Panc1 (cell line): ENCODE data around the gene FRK. TPM values are rescaled to one million over a fixed set of nuclear protein-coding genes. Genes with fewer than 3 reads are reported as not detected.
A peak's percentile ranks its signal among the peaks of the same experiment; 100 is the strongest.

Experiments
- ATAC-seq: fragments of 200-7000 bp; cut with Tn5 transposase; 2 replicates; pipeline ENCODE4 v1.9.1; 2020; ENCODE audit warnings: mild to moderate bottlenecking, moderate library complexity
- BruUV-seq: library from RNA; stranded (reverse); fragments of 400-500 nt; replicated peaks from 2 replicates; lab custom pipeline; 2021; lab: Mats Ljungman, UMichigan
- CTCF ChIA-PET: fragments of 300-600 bp; sonication (Branson Sonifier 250); formaldehyde crosslinking; loops from one replicate; lab custom pipeline; 2022; ENCODE audit warnings: antibody characterized with exemption; lab: Charles Lee
- POLR2A ChIA-PET: fragments of 300-600 bp; sonication (Branson Sonifier 250); formaldehyde crosslinking; loops from one replicate; lab custom pipeline; 2022; ENCODE audit warnings: antibody characterized with exemption; lab: Charles Lee
- DNase-seq: peaks from one replicate; pipeline ENCODE4 v3.0.0-alpha.2; 2010; ENCODE audit warnings: low read depth, low spot score
- H3K27ac ChIP-seq: 2 replicates; pipeline ENCODE4 v1.5.1; 2011; ENCODE audit warnings: mild to moderate bottlenecking, low read length, inconsistent platforms
- H3K27me3 ChIP-seq: fragments of 200-500 bp; sonication (Bioruptor generic); 2 replicates; pipeline ENCODE4 v1.6.0; 2014; ENCODE audit warnings: low read length, inconsistent platforms; ENCODE audit not compliant: control insufficient read depth, insufficient read depth
- H3K36me3 ChIP-seq: fragments of 200-500 bp; sonication (Bioruptor generic); 2 replicates; pipeline ENCODE4 v1.5.1; 2014; ENCODE audit warnings: inconsistent platforms, mild to moderate bottlenecking, low read length, moderate library complexity; ENCODE audit not compliant: control insufficient read depth, insufficient read depth
- H3K4me1 ChIP-seq: 2 replicates; pipeline ENCODE4 v1.5.1; 2011; ENCODE audit warnings: inconsistent platforms, mild to moderate bottlenecking, low read length, moderate library complexity; ENCODE audit not compliant: control insufficient read depth, insufficient read depth
- H3K4me3 ChIP-seq, 2 experiments: 2 replicates each; pipeline ENCODE4 v1.5.1; 2011 to 2012; ENCODE audit warnings: low read depth in 2 of 2, low read length in 2 of 2, mild to moderate bottlenecking in 2 of 2, inconsistent platforms in 1 of 2, moderate library complexity in 1 of 2
- H3K9me3 ChIP-seq: fragments of 200-500 bp; sonication (Bioruptor generic); 2 replicates; pipeline ENCODE4 v1.5.1; 2014; ENCODE audit warnings: low read depth, mild to moderate bottlenecking, inconsistent platforms, low read length, moderate library complexity; ENCODE audit not compliant: control insufficient read depth, insufficient read depth
- POLR2AphosphoS5 ChIP-seq: IDR thresholded peaks from 2 replicates; pipeline ENCODE4 v1.6.1; 2012; ENCODE audit warnings: mild to moderate bottlenecking, low read depth, low read length, moderate library complexity
- SIN3A ChIP-seq: IDR thresholded peaks from 2 replicates; pipeline ENCODE4 v1.6.1; 2012; ENCODE audit warnings: low read depth, mild to moderate bottlenecking, low read length, moderate library complexity, borderline replicate concordance; ENCODE audit not compliant: insufficient read depth
- TCF7L2 ChIP-seq: IDR thresholded peaks from 2 replicates; pipeline ENCODE4 v1.6.1; 2011; ENCODE audit warnings: mild to moderate bottlenecking, low read depth, low read length, inconsistent platforms
- in situ Hi-C: cut with HindIII; loops from 2 replicates; pipeline ENCODE4 v1.10.0; 2016; ENCODE audit warnings: low sequenced_read_pairs, low pct_unique_long_range_greater_than_20kb
- intact Hi-C: fragments of 100-400 bp; cut with micrococcal nuclease; formaldehyde crosslinking; loops from one replicate; pipeline ENCODE4 v1.10.0; 2022; ENCODE audit not compliant: unreplicated experiment
- total RNA-seq: library from RNA; stranded (reverse); gene quantifications from one replicate; pipeline ENCODE4 v1.2.1, GENCODE V29; 2021; ENCODE audit not compliant: unreplicated experiment
- TF ChIP-seq, protein P1 (sequence below), 2 experiments: IDR thresholded peaks; 2 replicates each; pipeline ENCODE4 v1.6.1; 2011 to 2012; ENCODE audit warnings: low read depth in 2 of 2, control low read depth in 1 of 2, low read length in 1 of 2, mild to moderate bottlenecking in 1 of 2, moderate library complexity in 1 of 2; ENCODE audit not compliant: insufficient read depth in 1 of 2
- TF ChIP-seq, protein P2 (sequence below): fragments of 450-650 bp; IDR thresholded peaks from 2 replicates; pipeline ENCODE4 v1.5.1; 2017; ENCODE audit warnings: mild to moderate bottlenecking

Gene FRK
- total RNA-seq, 1 experiment from 2014 or later = 2.5 TPM

DNA sequence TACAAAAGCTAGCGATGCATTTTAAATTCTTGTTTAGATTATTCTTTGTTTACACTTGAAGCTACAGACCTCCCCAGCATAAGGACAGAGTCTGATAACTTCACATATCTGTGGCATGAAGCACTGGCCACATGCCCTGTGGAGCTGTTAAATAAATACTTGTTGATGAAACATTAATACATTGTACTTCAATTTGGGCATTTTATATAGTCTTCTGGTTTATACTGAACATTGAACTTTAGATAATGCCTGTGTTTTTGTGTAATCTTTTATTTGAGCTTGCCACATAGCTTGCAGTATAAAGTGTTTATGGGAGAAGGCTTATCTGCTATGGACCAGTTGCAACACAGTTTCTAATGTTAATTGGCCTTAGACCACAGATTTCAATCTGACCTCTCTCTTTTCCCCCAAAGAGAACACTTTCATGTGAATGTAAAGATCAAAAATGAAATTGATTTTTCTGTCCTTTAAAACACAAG lies 48.2 kb downstream of the FRK start:
- H3K4me3 ChIP-seq = no peak overlapping the region
- H3K36me3 ChIP-seq = no peaks in the 10 kb centered on the region
- peak; percentile 75 for TF ChIP-seq TCF7L2
- TF ChIP-seq, protein P1, sequence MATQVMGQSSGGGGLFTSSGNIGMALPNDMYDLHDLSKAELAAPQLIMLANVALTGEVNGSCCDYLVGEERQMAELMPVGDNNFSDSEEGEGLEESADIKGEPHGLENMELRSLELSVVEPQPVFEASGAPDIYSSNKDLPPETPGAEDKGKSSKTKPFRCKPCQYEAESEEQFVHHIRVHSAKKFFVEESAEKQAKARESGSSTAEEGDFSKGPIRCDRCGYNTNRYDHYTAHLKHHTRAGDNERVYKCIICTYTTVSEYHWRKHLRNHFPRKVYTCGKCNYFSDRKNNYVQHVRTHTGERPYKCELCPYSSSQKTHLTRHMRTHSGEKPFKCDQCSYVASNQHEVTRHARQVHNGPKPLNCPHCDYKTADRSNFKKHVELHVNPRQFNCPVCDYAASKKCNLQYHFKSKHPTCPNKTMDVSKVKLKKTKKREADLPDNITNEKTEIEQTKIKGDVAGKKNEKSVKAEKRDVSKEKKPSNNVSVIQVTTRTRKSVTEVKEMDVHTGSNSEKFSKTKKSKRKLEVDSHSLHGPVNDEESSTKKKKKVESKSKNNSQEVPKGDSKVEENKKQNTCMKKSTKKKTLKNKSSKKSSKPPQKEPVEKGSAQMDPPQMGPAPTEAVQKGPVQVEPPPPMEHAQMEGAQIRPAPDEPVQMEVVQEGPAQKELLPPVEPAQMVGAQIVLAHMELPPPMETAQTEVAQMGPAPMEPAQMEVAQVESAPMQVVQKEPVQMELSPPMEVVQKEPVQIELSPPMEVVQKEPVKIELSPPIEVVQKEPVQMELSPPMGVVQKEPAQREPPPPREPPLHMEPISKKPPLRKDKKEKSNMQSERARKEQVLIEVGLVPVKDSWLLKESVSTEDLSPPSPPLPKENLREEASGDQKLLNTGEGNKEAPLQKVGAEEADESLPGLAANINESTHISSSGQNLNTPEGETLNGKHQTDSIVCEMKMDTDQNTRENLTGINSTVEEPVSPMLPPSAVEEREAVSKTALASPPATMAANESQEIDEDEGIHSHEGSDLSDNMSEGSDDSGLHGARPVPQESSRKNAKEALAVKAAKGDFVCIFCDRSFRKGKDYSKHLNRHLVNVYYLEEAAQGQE (IDR thresholded peaks at IDR 0.05; ENCODE audit: insufficient read depth in 1 of 2, low read depth in 2 of 2, low read length in 1 of 2) = no peak
- BruUV-seq = no TSS peak
- no peaks in the 10 kb centered on the region for H3K27me3 ChIP-seq
- H3K27ac ChIP-seq = no peak overlapping the region
- H3K4me1 ChIP-seq = 0 out of 2 replicates have a peak, but pooled peaks cover 3% of the 10 kb centered on the region
- ATAC-seq (no peak), DNase-seq (no peak)
- CTCF ChIA-PET = interaction anchor here (0.6 kb wide), 1 partner anchor 84 kb away, joined by 3 read pairs; no protein-coding TSS in a partner anchor
- POLR2A ChIA-PET = no interaction called here
- H3K9me3 ChIP-seq = no peaks in the 10 kb centered on the region
- intact Hi-C loops = no loop called here
- in situ Hi-C loops = no loop called here

DNA sequence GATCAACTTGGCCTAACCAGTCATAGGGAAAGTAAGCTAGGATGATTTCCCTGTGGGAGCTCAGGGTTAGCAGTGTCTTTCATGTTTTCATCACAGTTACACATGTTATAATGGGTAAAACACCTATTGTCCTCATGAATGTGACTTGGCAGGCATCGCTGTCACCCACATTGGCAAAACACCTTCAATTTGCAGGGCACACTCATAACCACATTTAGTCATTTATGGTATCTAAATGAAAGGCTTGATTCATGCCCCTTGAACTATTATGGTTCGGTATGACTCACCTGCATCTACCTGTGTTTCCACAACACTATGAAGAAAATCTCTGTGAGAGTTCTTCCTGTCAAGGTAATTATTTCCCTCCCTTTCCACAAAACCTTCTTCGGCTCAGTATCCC lies 49.2 kb downstream of the FRK start:
- Histone ChIP-seq H3K27me3 (no peaks in the 10 kb centered on the region), H3K9me3 (no peaks in the 10 kb centered on the region), H3K4me1 (0 out of 2 replicates have a peak, but pooled peaks cover 3% of the 10 kb centered on the region), H3K36me3 (no peaks in the 10 kb centered on the region), H3K4me3 (no peak overlapping the region), H3K27ac (no peak overlapping the region)
- no peak for DNase-seq
- in situ Hi-C loops = no loop called here
- TF ChIP-seq POLR2AphosphoS5 (no peak), SIN3A (no peak), TCF7L2 (no peak)
- TF ChIP-seq, protein P1 (IDR thresholded peaks at IDR 0.05; ENCODE audit: insufficient read depth in 1 of 2, low read depth in 2 of 2, low read length in 1 of 2) = no peak
- TF ChIP-seq, protein P2, sequence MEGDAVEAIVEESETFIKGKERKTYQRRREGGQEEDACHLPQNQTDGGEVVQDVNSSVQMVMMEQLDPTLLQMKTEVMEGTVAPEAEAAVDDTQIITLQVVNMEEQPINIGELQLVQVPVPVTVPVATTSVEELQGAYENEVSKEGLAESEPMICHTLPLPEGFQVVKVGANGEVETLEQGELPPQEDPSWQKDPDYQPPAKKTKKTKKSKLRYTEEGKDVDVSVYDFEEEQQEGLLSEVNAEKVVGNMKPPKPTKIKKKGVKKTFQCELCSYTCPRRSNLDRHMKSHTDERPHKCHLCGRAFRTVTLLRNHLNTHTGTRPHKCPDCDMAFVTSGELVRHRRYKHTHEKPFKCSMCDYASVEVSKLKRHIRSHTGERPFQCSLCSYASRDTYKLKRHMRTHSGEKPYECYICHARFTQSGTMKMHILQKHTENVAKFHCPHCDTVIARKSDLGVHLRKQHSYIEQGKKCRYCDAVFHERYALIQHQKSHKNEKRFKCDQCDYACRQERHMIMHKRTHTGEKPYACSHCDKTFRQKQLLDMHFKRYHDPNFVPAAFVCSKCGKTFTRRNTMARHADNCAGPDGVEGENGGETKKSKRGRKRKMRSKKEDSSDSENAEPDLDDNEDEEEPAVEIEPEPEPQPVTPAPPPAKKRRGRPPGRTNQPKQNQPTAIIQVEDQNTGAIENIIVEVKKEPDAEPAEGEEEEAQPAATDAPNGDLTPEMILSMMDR = no peak
- ATAC-seq = 0 out of 2 replicates have a peak, but pooled peaks have one; percentile 11
- no TSS peak for BruUV-seq
- POLR2A ChIA-PET = interaction anchor here (0.7 kb wide), 1 partner anchor 658 kb away, joined by 6 read pairs; no protein-coding TSS in a partner anchor
- CTCF ChIA-PET = interaction anchor here (0.6 to 1.5 kb wide), 9 partner anchors 49 to 1309 kb away, joined by 3 to 10 read pairs (median 4); partner anchors contain the start of genes FRK and NT5DC1
- intact Hi-C loops = loop anchor here (1.0 kb wide), 1 partner anchor 86 kb away; no protein-coding TSS in a partner anchor
